Liver (tissue), 3 donors: Measurements from ENCODE around the gene NAPSA.

Experiments
- CTCF ChIP-seq: fragments of 150-350 bp; IDR thresholded peaks from 2 replicates; pipeline ENCODE4 v1.5.1; 2017; ENCODE audit warnings: improper control_type of control experiment, low read depth, low read length; ENCODE audit not compliant: missing input control
- GABPA ChIP-seq, 2 donors: IDR thresholded peaks in 1 of 2; conservative IDR thresholded peaks in 1 of 2; 2 replicates each; pipeline ENCODE4 v1.6.1; 2016; ENCODE audit warnings: antibody characterized with exemption in 2 of 2, mild to moderate bottlenecking in 1 of 2, moderate library complexity in 1 of 2
- HNF4G ChIP-seq: IDR thresholded peaks from 2 replicates; pipeline ENCODE4 v1.6.1; 2016; ENCODE audit warnings: antibody characterized with exemption
- JUND ChIP-seq, 2 donors: IDR thresholded peaks; 2 replicates each; pipeline ENCODE4 v1.6.1; 2016; ENCODE audit warnings: antibody characterized with exemption in 2 of 2
- MAX ChIP-seq: IDR thresholded peaks from 2 replicates; pipeline ENCODE4 v1.6.1; 2016; ENCODE audit warnings: antibody characterized with exemption
- RAD21 ChIP-seq, 2 donors: IDR thresholded peaks; 2 replicates each; pipeline ENCODE4 v1.6.1; 2016; ENCODE audit warnings: antibody characterized with exemption in 2 of 2, mild to moderate bottlenecking in 2 of 2
- RXRA ChIP-seq, 2 donors: IDR thresholded peaks; 2 replicates each; pipeline ENCODE4 v1.6.1; 2017 to 2018; ENCODE audit warnings: antibody characterized with exemption in 2 of 2, mild to moderate bottlenecking in 1 of 2
- TAF1 ChIP-seq: conservative IDR thresholded peaks from 2 replicates; pipeline ENCODE4 v1.6.1; 2016; ENCODE audit warnings: antibody characterized with exemption, mild to moderate bottlenecking
- TF ChIP-seq, protein P1 (sequence below): IDR thresholded peaks from 2 replicates; pipeline ENCODE4 v1.6.1; 2016; ENCODE audit warnings: antibody characterized with exemption, mild to moderate bottlenecking
- TF ChIP-seq, protein P2 (sequence below): IDR thresholded peaks from 2 replicates; pipeline ENCODE4 v1.6.1; 2016; ENCODE audit warnings: antibody characterized with exemption
- donor health status: healthy.
- donor health status: healthy.

DNA sequence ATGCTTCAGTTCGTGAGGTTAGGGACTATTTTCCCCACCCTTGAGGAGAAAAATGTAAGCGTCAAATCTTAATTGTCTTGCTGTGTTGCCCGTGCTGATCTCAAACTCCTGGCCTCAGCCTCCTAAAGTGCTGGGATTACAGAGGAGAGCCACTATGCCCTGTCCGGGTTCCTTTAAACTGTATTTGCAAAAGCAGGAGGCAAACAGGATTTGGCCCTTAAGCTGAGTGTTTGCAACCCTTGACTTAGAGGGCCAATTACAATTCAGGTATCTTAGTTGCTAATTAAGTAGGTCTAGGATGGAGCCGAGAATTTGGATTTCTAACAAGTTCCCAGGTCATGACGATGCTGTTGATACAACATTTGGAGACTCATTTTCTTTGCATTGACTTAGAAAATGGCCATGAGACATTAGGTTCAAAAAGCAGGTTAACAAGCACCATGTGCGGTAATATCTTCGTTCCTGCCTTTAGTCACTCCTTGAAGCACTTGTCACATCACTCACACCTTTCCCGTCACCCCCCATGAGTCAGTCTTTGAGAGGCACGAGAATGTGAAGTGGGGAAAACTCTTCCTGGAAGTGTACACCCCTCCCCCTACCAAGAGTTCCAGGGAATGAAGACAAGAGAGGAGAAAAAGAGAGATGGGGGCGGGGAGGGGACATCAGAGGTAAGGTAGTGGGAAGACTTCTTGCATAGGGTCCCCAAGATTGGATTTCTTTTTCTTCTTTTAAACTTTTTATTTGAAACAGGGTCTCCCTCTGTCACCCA, 2.6 kb downstream of the NAPSA start:
- TF ChIP-seq CTCF (no peak), TAF1 (no peak), MAX (no peak), RAD21 (IDR thresholded peaks at IDR 0.05) (no peak), RXRA (IDR thresholded peaks at IDR 0.05) (no peak), HNF4G (no peak), JUND (IDR thresholded peaks at IDR 0.05) (no peak), GABPA (IDR thresholded peaks at IDR 0.05 in 1 of 2, conservative IDR thresholded peaks at IDR 0.05 in 1 of 2) (no peak)
- TF ChIP-seq, protein P1, sequence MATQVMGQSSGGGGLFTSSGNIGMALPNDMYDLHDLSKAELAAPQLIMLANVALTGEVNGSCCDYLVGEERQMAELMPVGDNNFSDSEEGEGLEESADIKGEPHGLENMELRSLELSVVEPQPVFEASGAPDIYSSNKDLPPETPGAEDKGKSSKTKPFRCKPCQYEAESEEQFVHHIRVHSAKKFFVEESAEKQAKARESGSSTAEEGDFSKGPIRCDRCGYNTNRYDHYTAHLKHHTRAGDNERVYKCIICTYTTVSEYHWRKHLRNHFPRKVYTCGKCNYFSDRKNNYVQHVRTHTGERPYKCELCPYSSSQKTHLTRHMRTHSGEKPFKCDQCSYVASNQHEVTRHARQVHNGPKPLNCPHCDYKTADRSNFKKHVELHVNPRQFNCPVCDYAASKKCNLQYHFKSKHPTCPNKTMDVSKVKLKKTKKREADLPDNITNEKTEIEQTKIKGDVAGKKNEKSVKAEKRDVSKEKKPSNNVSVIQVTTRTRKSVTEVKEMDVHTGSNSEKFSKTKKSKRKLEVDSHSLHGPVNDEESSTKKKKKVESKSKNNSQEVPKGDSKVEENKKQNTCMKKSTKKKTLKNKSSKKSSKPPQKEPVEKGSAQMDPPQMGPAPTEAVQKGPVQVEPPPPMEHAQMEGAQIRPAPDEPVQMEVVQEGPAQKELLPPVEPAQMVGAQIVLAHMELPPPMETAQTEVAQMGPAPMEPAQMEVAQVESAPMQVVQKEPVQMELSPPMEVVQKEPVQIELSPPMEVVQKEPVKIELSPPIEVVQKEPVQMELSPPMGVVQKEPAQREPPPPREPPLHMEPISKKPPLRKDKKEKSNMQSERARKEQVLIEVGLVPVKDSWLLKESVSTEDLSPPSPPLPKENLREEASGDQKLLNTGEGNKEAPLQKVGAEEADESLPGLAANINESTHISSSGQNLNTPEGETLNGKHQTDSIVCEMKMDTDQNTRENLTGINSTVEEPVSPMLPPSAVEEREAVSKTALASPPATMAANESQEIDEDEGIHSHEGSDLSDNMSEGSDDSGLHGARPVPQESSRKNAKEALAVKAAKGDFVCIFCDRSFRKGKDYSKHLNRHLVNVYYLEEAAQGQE: no peak
- TF ChIP-seq, protein P2, sequence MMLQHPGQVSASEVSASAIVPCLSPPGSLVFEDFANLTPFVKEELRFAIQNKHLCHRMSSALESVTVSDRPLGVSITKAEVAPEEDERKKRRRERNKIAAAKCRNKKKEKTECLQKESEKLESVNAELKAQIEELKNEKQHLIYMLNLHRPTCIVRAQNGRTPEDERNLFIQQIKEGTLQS: no peak
